22Rv1 (cell line): Measurements from ENCODE around the gene TRIM68.

Experiments
- CTCF ChIP-seq: fragments of 450-650 bp; IDR thresholded peaks from 2 replicates; pipeline ENCODE4 v1.5.1; 2017; ENCODE audit warnings: mild to moderate bottlenecking
- ZFX ChIP-seq: fragments of 450-650 bp; IDR thresholded peaks from 2 replicates; pipeline ENCODE4 v1.6.1; 2017; ENCODE audit warnings: antibody characterized with exemption, borderline replicate concordance

GRCh38 chr11:4615856-4616444 lies 7.9 kb upstream of the TRIM68 start:
- TF ChIP-seq CTCF (no peak), ZFX (no peak)
